Mammary epithelial cell (primary cell): ENCODE measurements around the gene MRGPRE.

Experiments used
- CTCF ChIP-seq, 2 donors: IDR thresholded peaks in 1 of 2; conservative IDR thresholded peaks in 1 of 2; 2 replicates each; pipeline ENCODE4 v1.5.1; 2011 to 2012; ENCODE audit warnings: inconsistent platforms in 2 of 2, low read length in 2 of 2, mild to moderate bottlenecking in 2 of 2, control low read depth in 1 of 2, low read depth in 1 of 2; ENCODE audit not compliant: insufficient read depth in 1 of 2; ENCODE audit errors: extremely low read depth in 1 of 2
- EZH2 ChIP-seq: IDR thresholded peaks from 2 replicates; pipeline ENCODE4 v1.6.1; 2012; ENCODE audit warnings: low read length, inconsistent platforms, borderline replicate concordance

GRCh38 chr11:3213659-3214419 lies 18.4 kb downstream of the MRGPRE start:
- no peak for TF ChIP-seq CTCF (conservative IDR thresholded peaks at IDR 0.05 in 1 of 2, IDR thresholded peaks at IDR 0.05 in 1 of 2; ENCODE audit: extremely low read depth in 1 of 2, insufficient read depth in 1 of 2, low read depth in 1 of 2, low read length in 2 of 2)
- TF ChIP-seq EZH2 = no peak
